ENCODE measurements around the gene MLYCD. TPM values are rescaled to one million over a fixed set of nuclear protein-coding genes. Genes with fewer than 3 reads are reported as not detected.

MLYCD gene
- total RNA-seq, 1 donor from 2014 or later, result 2.8 TPM

DNA sequence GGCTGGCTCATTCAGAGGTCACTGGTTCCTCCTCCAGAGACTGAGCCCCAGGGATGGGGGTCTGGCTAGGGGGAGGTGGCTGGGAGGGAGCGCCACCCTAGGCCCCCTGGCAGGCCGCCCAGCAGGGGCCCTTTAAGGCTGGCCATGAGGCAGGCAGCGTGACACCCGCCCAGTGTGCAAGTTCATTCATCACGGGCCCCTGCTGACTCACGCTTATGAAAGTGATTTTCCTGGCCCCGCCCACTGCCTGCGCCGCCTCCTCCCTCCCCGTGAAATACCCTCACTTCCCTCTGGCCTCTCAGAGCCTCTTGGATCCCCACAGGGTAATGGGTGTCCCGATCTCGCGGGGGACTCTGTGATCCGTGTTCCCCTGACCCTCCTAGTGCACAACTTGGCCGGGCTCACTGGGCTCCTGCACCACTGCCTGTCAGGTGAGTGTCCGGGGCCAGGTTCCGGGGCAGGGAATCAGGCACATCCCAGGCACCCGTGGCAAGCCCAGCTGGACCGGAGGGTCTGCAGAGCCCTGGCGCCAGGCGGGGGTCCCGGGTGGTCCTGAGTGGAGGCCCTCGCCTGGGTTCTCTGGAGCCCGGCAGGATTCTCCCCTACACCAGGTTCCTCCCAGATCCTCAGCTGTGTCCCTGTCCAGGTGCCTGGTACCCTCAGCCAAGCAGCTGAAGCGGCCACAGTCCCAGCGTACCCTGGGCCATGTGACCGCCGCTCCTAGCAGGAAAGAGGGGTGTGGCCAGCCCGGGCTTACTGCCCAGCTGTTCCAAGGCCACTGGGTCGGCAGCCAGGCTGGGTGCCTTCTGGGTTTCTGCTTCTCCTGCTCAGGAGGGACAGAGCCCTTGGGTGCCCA, 54.3 kb downstream of the MLYCD start, which contains the start of gene OSGIN1:
Gene OSGIN1 (plus strand): TSS at position 301 of the 856 bp plus-strand sequence. CDS start 4,432 bp downstream, outside the sequence.
- peak within 1 kb of the TSS; percentile 81 for H2AFZ ChIP-seq (ENCODE audit: low read depth, low read length)
- no peaks in the 10 kb centered on the region for H3K36me3 ChIP-seq (ENCODE audit: insufficient read depth, low read length)
- Mint-ChIP-seq H3K27ac (ENCODE audit: unreplicated experiment) (no peak within 1 kb of the TSS), H3K9me3 (ENCODE audit: unreplicated experiment) (no peaks in the 10 kb centered on the region), H3K4me1 (ENCODE audit: low read depth, unreplicated experiment) (peaks cover 9% of the 10 kb centered on the region), H3K36me3 (ENCODE audit: low read depth, unreplicated experiment) (no peaks in the 10 kb centered on the region), H3K27me3 (ENCODE audit: low read depth, unreplicated experiment) (peaks cover 3% of the 10 kb centered on the region), H3K4me3 (ENCODE audit: unreplicated experiment) (peak within 1 kb of the TSS; percentile 57)
- peaks cover 3% of the 10 kb centered on the region for H3K79me2 ChIP-seq (ENCODE audit: insufficient read depth, low read length)
- peak within 1 kb of the TSS; percentile 64 for H3K4me3 ChIP-seq (ENCODE audit: insufficient read depth, low read depth, low read length)
- FAIRE-seq (no peak), DNase-seq (ENCODE audit: low read depth) (peak; percentile 86)
- H3K4me2 ChIP-seq (ENCODE audit: low read length), result peak within 1 kb of the TSS; percentile 89
- peaks cover 29% of the 10 kb centered on the region for H4K20me1 ChIP-seq (ENCODE audit: insufficient read depth, low read length)
- TF ChIP-seq EZH2 (IDR thresholded peaks at IDR 0.05; ENCODE audit: insufficient read depth, low read length), result no peak
- TF ChIP-seq, protein P1, sequence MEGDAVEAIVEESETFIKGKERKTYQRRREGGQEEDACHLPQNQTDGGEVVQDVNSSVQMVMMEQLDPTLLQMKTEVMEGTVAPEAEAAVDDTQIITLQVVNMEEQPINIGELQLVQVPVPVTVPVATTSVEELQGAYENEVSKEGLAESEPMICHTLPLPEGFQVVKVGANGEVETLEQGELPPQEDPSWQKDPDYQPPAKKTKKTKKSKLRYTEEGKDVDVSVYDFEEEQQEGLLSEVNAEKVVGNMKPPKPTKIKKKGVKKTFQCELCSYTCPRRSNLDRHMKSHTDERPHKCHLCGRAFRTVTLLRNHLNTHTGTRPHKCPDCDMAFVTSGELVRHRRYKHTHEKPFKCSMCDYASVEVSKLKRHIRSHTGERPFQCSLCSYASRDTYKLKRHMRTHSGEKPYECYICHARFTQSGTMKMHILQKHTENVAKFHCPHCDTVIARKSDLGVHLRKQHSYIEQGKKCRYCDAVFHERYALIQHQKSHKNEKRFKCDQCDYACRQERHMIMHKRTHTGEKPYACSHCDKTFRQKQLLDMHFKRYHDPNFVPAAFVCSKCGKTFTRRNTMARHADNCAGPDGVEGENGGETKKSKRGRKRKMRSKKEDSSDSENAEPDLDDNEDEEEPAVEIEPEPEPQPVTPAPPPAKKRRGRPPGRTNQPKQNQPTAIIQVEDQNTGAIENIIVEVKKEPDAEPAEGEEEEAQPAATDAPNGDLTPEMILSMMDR (IDR thresholded peaks at IDR 0.05; ENCODE audit: insufficient read depth, low read depth, low read length), result no peak
- no peaks in the 10 kb centered on the region for H3K27me3 ChIP-seq (ENCODE audit: insufficient read depth, low read length)
- peak within 1 kb of the TSS; percentile 77 for H3K9ac ChIP-seq (ENCODE audit: low read length)
- H3K9me3 ChIP-seq (ENCODE audit: insufficient read depth, low read depth, low read length), result no peaks in the 10 kb centered on the region
- H3K4me1 ChIP-seq (ENCODE audit: insufficient read depth, low read length), result peaks cover 22% of the 10 kb centered on the region
- H3K27ac ChIP-seq (ENCODE audit: low read depth, low read length), result peak within 1 kb of the TSS; percentile 51

DNA sequence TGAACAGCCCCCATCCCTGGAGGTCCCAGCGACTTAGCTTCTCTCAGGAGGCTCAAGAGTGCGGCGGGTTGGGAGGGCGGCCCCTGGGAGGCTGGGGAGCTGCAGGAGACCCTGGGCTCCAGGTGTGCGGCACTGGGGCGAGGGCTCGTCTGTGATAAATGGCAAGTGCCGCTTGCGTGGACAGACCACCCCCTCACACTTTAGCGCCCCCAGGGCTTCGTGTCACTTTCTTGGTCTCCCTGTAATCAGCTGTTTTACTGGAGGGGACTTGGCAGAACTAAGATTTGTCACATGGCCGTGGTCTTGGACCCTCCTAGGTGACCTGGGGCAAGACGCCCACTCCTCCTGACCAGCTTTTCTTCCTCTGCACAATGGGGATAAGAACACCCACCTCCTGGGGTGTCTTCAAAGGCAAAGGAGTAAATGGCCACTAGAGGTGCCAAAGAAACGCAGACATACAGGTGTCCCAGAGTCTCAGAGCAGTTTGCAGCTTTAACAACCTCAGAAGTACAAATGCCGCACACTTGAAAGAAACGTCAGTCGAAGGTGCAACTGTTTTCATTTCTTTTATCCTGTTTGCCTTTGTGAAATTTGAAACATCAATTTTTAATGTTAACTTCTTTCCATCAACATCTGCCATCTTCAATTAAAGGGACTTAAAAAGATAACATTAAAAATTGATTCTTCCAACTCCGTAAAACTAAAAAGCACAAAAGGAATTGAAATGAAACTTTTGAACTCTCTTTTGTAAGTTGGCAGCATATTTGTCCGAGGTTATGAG, 55.1 kb downstream of the MLYCD start:
- Mint-ChIP-seq H3K4me3 (ENCODE audit: unreplicated experiment) (peak overlapping the region; percentile 57), H3K27me3 (ENCODE audit: low read depth, unreplicated experiment) (peaks cover 3% of the 10 kb centered on the region), H3K27ac (ENCODE audit: unreplicated experiment) (peak overlapping the region; percentile 47), H3K9me3 (ENCODE audit: unreplicated experiment) (no peaks in the 10 kb centered on the region), H3K4me1 (ENCODE audit: low read depth, unreplicated experiment) (peaks cover 9% of the 10 kb centered on the region), H3K36me3 (ENCODE audit: low read depth, unreplicated experiment) (no peaks in the 10 kb centered on the region)
- Histone ChIP-seq H3K27me3 (ENCODE audit: insufficient read depth, low read length) (no peaks in the 10 kb centered on the region), H3K27ac (ENCODE audit: low read depth, low read length) (peak overlapping the region; percentile 51), H3K36me3 (ENCODE audit: insufficient read depth, low read length) (no peaks in the 10 kb centered on the region), H3K4me3 (ENCODE audit: insufficient read depth, low read depth, low read length) (peak overlapping the region; percentile 64), H3K79me2 (ENCODE audit: insufficient read depth, low read length) (peaks cover 3% of the 10 kb centered on the region), H2AFZ (ENCODE audit: low read depth, low read length) (peak overlapping the region; percentile 81), H3K4me2 (ENCODE audit: low read length) (peak overlapping the region; percentile 89), H3K9ac (ENCODE audit: low read length) (peak overlapping the region; percentile 77), H4K20me1 (ENCODE audit: insufficient read depth, low read length) (peaks cover 29% of the 10 kb centered on the region), H3K4me1 (ENCODE audit: insufficient read depth, low read length) (peaks cover 22% of the 10 kb centered on the region), H3K9me3 (ENCODE audit: insufficient read depth, low read depth, low read length) (no peaks in the 10 kb centered on the region)
- FAIRE-seq (no peak), DNase-seq (ENCODE audit: low read depth) (peak; percentile 18)
- TF ChIP-seq, protein P1 (IDR thresholded peaks at IDR 0.05; ENCODE audit: insufficient read depth, low read depth, low read length), result peak; percentile 62
- no peak for TF ChIP-seq EZH2 (IDR thresholded peaks at IDR 0.05; ENCODE audit: insufficient read depth, low read length)

All from astrocyte (in vitro differentiated cells and primary cell).